HepG2 (cell line): ENCODE measurements around the gene RAP1GAP2. TPM values are rescaled to one million over a fixed set of nuclear protein-coding genes. Genes with fewer than 3 reads are reported as not detected.

Experiments
- CREB1 ChIP-seq, 2 experiments: fragments of 450-650 bp in 1 of 2; IDR thresholded peaks; 2 replicates each; pipeline ENCODE4 v1.6.1; 2016 to 2017; ENCODE audit warnings: control low read depth in 1 of 2, mild to moderate bottlenecking in 1 of 2, missing compliant biosample characterization in 1 of 2, missing genetic modification characterization in 1 of 2
- DMAP1 ChIP-seq: IDR thresholded peaks from 2 replicates; pipeline ENCODE4 v1.6.1; 2016
- DMTF1 ChIP-seq: sonication (generic); formaldehyde crosslinking; IDR thresholded peaks from 2 replicates; pipeline ENCODE4 v1.4.0; 2020; ENCODE audit warnings: mild to moderate bottlenecking, missing genetic modification reagents
- GATA4 ChIP-seq: sonication (generic); IDR thresholded peaks from 2 replicates; pipeline ENCODE4 v1.6.1; 2016; ENCODE audit warnings: antibody characterized with exemption, low read depth, borderline replicate concordance
- GZF1 ChIP-seq: sonication (generic); formaldehyde crosslinking; IDR thresholded peaks from 2 replicates; pipeline ENCODE4 v1.5.1; 2020; ENCODE audit warnings: mild to moderate bottlenecking, missing genetic modification reagents
- HDAC2 ChIP-seq: sonication (generic); formaldehyde crosslinking; IDR thresholded peaks from 2 replicates; pipeline ENCODE4 v1.4.0; 2020; ENCODE audit warnings: missing genetic modification reagents
- HOXA7 ChIP-seq: sonication (generic); formaldehyde crosslinking; IDR thresholded peaks from 2 replicates; pipeline ENCODE4 v1.8.1; 2022; ENCODE audit warnings: mild to moderate bottlenecking, missing genetic modification reagents, moderate library complexity
- POLR2G ChIP-seq: fragments of 200-400 bp; formaldehyde crosslinking; IDR thresholded peaks from 2 replicates; pipeline ENCODE4 v1.6.1; 2018; ENCODE audit warnings: mild to moderate bottlenecking, low read depth, low read length, moderate library complexity
- RAD51 ChIP-seq: fragments of 450-650 bp; IDR thresholded peaks from 2 replicates; pipeline ENCODE4 v1.6.1; 2016; ENCODE audit warnings: borderline replicate concordance
- RBFOX2 ChIP-seq: fragments of 200-400 bp; formaldehyde crosslinking; IDR thresholded peaks from 2 replicates; pipeline ENCODE4 v1.6.1; 2017; ENCODE audit warnings: low read depth, mild to moderate bottlenecking, low read length
- RBM39 ChIP-seq: fragments of 200-400 bp; formaldehyde crosslinking; IDR thresholded peaks from one replicate; pipeline ENCODE4 v1.6.1; 2018; ENCODE audit warnings: antibody characterized with exemption, mild to moderate bottlenecking, low read depth, low read length; ENCODE audit not compliant: poor library complexity, severe bottlenecking
- SAP130 ChIP-seq: IDR thresholded peaks from 2 replicates; pipeline ENCODE4 v1.6.1; 2016; ENCODE audit warnings: low read depth
- SP1 ChIP-seq, 2 experiments: fragments of 450-650 bp in 1 of 2; sonication (generic) in 1 of 2; formaldehyde crosslinking in 1 of 2; IDR thresholded peaks; 2 replicates each; pipeline versions ENCODE4 v1.4.0 to v1.6.1; 2016 to 2020; ENCODE audit warnings: missing genetic modification reagents in 1 of 2
- SP140L ChIP-seq: sonication (generic); formaldehyde crosslinking; IDR thresholded peaks from 2 replicates; pipeline ENCODE4 v1.4.0; 2020; ENCODE audit warnings: missing genetic modification reagents, borderline replicate concordance
- TBX3 ChIP-seq: fragments of 450-650 bp; IDR thresholded peaks from 2 replicates; pipeline ENCODE4 v1.6.1; 2017; ENCODE audit warnings: antibody characterized with exemption, mild to moderate bottlenecking, inconsistent platforms, borderline replicate concordance
- TRIM24 ChIP-seq: sonication (generic); formaldehyde crosslinking; IDR thresholded peaks from 2 replicates; pipeline ENCODE4 v1.8.0; 2022; ENCODE audit warnings: mild to moderate bottlenecking, missing genetic modification reagents
- ZFP41 ChIP-seq: sonication (generic); formaldehyde crosslinking; IDR thresholded peaks from 2 replicates; pipeline ENCODE4 v1.4.0; 2020; ENCODE audit warnings: mild to moderate bottlenecking, missing genetic modification reagents, borderline replicate concordance
- ZNF501 ChIP-seq: sonication (generic); formaldehyde crosslinking; IDR thresholded peaks from 2 replicates; pipeline ENCODE4 v1.5.1; 2020; ENCODE audit warnings: mild to moderate bottlenecking, moderate library complexity, missing genetic modification reagents
- polyA plus RNA-seq, 8 experiments: library from polyadenylated mRNA; depleted of rRNA in 3 of 8; stranded (reverse) in 7 of 8; unstranded in 1 of 8; fragments of >200 nt; fragmentation: Illumina TruSeq in 4 of 8; extraction: Trizol in 4 of 8; gene quantifications; 2 replicates each; pipeline versions ENCODE4 v1.2.1 to v1.2.3, GENCODE V29; 2011 to 2016; ENCODE audit warnings: low read depth in 4 of 8, missing spikeins in 1 of 8, mixed read lengths in 1 of 8; ENCODE audit not compliant: insufficient read depth in 1 of 8
- total RNA-seq, 5 experiments: library from RNA; depleted of rRNA; stranded (reverse); fragments of >200 nt; fragmentation: Illumina TruSeq; extraction: Trizol; gene quantifications; 2 replicates each; pipeline ENCODE4 v1.2.3, GENCODE V29; 2016; ENCODE audit warnings: low read depth in 1 of 5
- TF ChIP-seq, protein P1 (sequence below): sonication (generic); formaldehyde crosslinking; conservative IDR thresholded peaks from 2 replicates; pipeline ENCODE4 v1.8.0; 2022; ENCODE audit warnings: low read depth, missing genetic modification reagents
- TF ChIP-seq, protein P2 (sequence below): sonication (generic); formaldehyde crosslinking; IDR thresholded peaks from 2 replicates; pipeline ENCODE4 v1.8.0; 2022; ENCODE audit warnings: missing genetic modification reagents, mild to moderate bottlenecking, inconsistent platforms, borderline replicate concordance
- TF ChIP-seq, protein P3 (sequence below), 2 experiments: IDR thresholded peaks; 2 replicates each; pipeline ENCODE4 v1.6.1; 2011 to 2012; ENCODE audit warnings: low read length in 2 of 2, borderline replicate concordance in 1 of 2, low read depth in 1 of 2, mild to moderate bottlenecking in 1 of 2, moderate library complexity in 1 of 2

RAP1GAP2 gene
- total and polyA plus RNA-seq, 2 of the 13 experiments (the other 11 are each of a cell fraction or from before 2014, with no cell fraction given), result 10.9 to 12.0 TPM

DNA sequence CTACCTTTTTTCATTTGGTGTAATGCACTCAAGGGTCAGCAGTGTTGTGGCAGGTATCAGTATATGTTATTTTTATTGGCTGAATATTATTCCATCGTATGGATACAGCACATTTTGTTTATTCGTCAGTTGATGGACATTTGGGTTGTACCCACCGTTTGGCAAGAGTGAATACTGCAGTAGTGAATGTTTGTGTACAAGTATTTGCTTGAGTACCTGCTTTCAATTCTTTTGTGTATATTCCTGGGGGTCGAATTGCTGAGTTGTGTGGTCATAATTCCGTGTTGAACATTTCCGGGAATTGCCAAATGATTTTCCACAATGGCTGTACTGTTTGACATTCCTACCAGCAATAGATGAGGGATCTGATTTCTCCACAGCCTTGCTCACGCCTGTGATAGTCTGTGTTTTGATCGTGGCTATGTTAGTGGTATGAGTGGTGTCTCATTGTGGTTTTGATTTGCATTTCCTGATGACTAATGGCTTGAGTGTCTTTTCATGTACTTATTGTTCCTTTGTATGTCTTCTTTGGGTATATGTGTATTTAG lies 158.7 kb downstream of the RAP1GAP2 start (continued):
- TF ChIP-seq SP1 (IDR thresholded peaks at IDR 0.05) (no peak), SP1 (CRISPR knock-in tag; IDR thresholded peaks at IDR 0.05) (no peak), GZF1 (CRISPR knock-in tag) (no peak), SP140L (CRISPR knock-in tag) (no peak), RBM39 (no peak), DMAP1 (CRISPR knock-in tag) (no peak), POLR2G (no peak), ZFP41 (CRISPR knock-in tag) (no peak), TRIM24 (CRISPR knock-in tag) (no peak), HOXA7 (CRISPR knock-in tag) (no peak), ZNF501 (CRISPR knock-in tag) (no peak), RAD51 (no peak), SAP130 (CRISPR knock-in tag) (peak; percentile 60), DMTF1 (CRISPR knock-in tag) (no peak), GATA4 (no peak), TBX3 (peak; percentile 69; the same call in 1 of the 2 replicates), RBFOX2 (no peak), HDAC2 (peak; percentile 45; the same call in 1 of the 2 replicates), CREB1 (IDR thresholded peaks at IDR 0.05) (0 out of 2 replicates have a peak, but pooled peaks have one; percentile 18), CREB1 (CRISPR knock-in tag; IDR thresholded peaks at IDR 0.05) (peak; percentile 52)
- TF ChIP-seq, protein P1, sequence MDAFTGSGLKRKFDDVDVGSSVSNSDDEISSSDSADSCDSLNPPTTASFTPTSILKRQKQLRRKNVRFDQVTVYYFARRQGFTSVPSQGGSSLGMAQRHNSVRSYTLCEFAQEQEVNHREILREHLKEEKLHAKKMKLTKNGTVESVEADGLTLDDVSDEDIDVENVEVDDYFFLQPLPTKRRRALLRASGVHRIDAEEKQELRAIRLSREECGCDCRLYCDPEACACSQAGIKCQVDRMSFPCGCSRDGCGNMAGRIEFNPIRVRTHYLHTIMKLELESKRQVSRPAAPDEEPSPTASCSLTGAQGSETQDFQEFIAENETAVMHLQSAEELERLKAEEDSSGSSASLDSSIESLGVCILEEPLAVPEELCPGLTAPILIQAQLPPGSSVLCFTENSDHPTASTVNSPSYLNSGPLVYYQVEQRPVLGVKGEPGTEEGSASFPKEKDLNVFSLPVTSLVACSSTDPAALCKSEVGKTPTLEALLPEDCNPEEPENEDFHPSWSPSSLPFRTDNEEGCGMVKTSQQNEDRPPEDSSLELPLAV, result no peak
- TF ChIP-seq, protein P2, sequence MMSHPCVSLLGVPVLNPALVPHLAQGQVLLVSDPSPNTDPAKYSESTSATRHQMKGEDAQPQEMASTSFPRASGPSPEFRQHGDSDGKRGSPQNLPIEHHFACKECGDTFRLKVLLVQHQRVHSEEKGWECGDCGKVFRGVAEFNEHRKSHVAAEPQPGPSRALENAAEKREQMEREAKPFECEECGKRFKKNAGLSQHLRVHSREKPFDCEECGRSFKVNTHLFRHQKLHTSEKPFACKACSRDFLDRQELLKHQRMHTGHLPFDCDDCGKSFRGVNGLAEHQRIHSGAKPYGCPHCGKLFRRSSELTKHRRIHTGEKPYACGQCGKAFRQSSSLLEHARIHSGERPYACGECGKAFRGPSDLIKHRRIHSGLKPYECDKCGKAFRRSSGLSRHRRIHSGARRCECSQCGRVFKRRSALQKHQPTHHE (CRISPR knock-in tag), result no peak
- TF ChIP-seq, protein P3, sequence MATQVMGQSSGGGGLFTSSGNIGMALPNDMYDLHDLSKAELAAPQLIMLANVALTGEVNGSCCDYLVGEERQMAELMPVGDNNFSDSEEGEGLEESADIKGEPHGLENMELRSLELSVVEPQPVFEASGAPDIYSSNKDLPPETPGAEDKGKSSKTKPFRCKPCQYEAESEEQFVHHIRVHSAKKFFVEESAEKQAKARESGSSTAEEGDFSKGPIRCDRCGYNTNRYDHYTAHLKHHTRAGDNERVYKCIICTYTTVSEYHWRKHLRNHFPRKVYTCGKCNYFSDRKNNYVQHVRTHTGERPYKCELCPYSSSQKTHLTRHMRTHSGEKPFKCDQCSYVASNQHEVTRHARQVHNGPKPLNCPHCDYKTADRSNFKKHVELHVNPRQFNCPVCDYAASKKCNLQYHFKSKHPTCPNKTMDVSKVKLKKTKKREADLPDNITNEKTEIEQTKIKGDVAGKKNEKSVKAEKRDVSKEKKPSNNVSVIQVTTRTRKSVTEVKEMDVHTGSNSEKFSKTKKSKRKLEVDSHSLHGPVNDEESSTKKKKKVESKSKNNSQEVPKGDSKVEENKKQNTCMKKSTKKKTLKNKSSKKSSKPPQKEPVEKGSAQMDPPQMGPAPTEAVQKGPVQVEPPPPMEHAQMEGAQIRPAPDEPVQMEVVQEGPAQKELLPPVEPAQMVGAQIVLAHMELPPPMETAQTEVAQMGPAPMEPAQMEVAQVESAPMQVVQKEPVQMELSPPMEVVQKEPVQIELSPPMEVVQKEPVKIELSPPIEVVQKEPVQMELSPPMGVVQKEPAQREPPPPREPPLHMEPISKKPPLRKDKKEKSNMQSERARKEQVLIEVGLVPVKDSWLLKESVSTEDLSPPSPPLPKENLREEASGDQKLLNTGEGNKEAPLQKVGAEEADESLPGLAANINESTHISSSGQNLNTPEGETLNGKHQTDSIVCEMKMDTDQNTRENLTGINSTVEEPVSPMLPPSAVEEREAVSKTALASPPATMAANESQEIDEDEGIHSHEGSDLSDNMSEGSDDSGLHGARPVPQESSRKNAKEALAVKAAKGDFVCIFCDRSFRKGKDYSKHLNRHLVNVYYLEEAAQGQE (IDR thresholded peaks at IDR 0.05; ENCODE audit: borderline replicate concordance in 1 of 2, low read depth in 1 of 2, low read length in 2 of 2), result no peak
